CD14-positive monocyte (primary cell): ENCODE results near the gene FARP2. TPM values are rescaled to one million over a fixed set of nuclear protein-coding genes. Genes with fewer than 3 reads are reported as not detected.

Source experiments
- DNase-seq, 3 donors: peaks; one replicate each; pipeline ENCODE4 v3.0.0-alpha.2; 2011 to 2022
- H2AFZ ChIP-seq: 2 replicates; pipeline ENCODE4 v1.6.0; 2012; ENCODE audit warnings: mild to moderate bottlenecking, low read depth, low read length, inconsistent platforms; ENCODE audit not compliant: insufficient read depth, poor library complexity, severe bottlenecking
- H3K27ac ChIP-seq, 2 donors: 1 replicate in 1 of 2; 2 replicates in 1 of 2; pipeline ENCODE4 v1.5.1; 2012 to 2013; ENCODE audit warnings: low read length in 2 of 2, control low read depth in 1 of 2, inconsistent platforms in 1 of 2, low read depth in 1 of 2, mild to moderate bottlenecking in 1 of 2
- H3K27me3 ChIP-seq, 2 donors: one replicate each; pipeline versions ENCODE4 v1.6.0 to v1.6.1; 2011 to 2013; ENCODE audit warnings: low read length in 2 of 2; ENCODE audit not compliant: control insufficient read depth in 2 of 2, insufficient read depth in 2 of 2
- H3K36me3 ChIP-seq, 2 donors: replicated peaks in 1 of 2; 1 replicate in 1 of 2; 2 replicates in 1 of 2; pipeline versions ENCODE4 v1.5.1 to v1.6.1; 2012 to 2013; ENCODE audit warnings: low read length in 2 of 2, control low read depth in 1 of 2, inconsistent platforms in 1 of 2, mild to moderate bottlenecking in 1 of 2; ENCODE audit not compliant: insufficient read depth in 2 of 2, control insufficient read depth in 1 of 2
- H3K4me1 ChIP-seq, 2 donors: 1 replicate in 1 of 2; 2 replicates in 1 of 2; pipeline versions ENCODE4 v1.5.1 to v1.6.1; 2012 to 2013; ENCODE audit warnings: low read length in 2 of 2, control low read depth in 1 of 2, inconsistent platforms in 1 of 2, mild to moderate bottlenecking in 1 of 2, moderate library complexity in 1 of 2; ENCODE audit not compliant: insufficient read depth in 2 of 2, control insufficient read depth in 1 of 2
- H3K4me2 ChIP-seq: replicated peaks from 2 replicates; pipeline ENCODE3; 2012; ENCODE audit warnings: low read length, moderate library complexity, mild to moderate bottlenecking; ENCODE audit not compliant: poor library complexity, severe bottlenecking; ENCODE audit errors: extremely low read depth
- H3K4me3 ChIP-seq, 3 experiments: fragments of 200-600 bp in 1 of 3; sonication (generic) in 1 of 3; replicated peaks in 1 of 3; 1 replicate in 2 of 3; 2 replicates in 1 of 3; pipeline ENCODE4 v1.5.1; 2011 to 2013; ENCODE audit warnings: low read length in 3 of 3, mild to moderate bottlenecking in 3 of 3, control low read depth in 2 of 3, low read depth in 2 of 3, inconsistent platforms in 1 of 3, moderate library complexity in 1 of 3
- H3K79me2 ChIP-seq: 2 replicates; pipeline ENCODE4 v1.6.0; 2012; ENCODE audit warnings: mild to moderate bottlenecking, control low read depth, inconsistent platforms, low read length, moderate library complexity; ENCODE audit not compliant: insufficient read depth
- H3K9ac ChIP-seq: 2 replicates; pipeline ENCODE4 v1.6.0; 2017; ENCODE audit warnings: low read length, mild to moderate bottlenecking; ENCODE audit not compliant: insufficient read depth, poor library complexity, severe bottlenecking
- H3K9me3 ChIP-seq, 2 donors: replicated peaks in 1 of 2; 1 replicate in 1 of 2; 2 replicates in 1 of 2; pipeline versions ENCODE4 v1.5.1 to v1.6.1; 2012 to 2013; ENCODE audit warnings: low read length in 2 of 2, control low read depth in 1 of 2; ENCODE audit not compliant: control insufficient read depth in 1 of 2, insufficient read depth in 1 of 2
- H4K20me1 ChIP-seq: 2 replicates; pipeline ENCODE4 v1.6.0; 2012; ENCODE audit warnings: mild to moderate bottlenecking, low read length, control low read depth, moderate library complexity; ENCODE audit not compliant: insufficient read depth
- H3K27ac Mint-ChIP-seq, 7 donors: one replicate each; pipeline ENCODE4 v1.8.0; 2020; ENCODE audit warnings: mild to moderate bottlenecking in 7 of 7, mixed read lengths in 7 of 7, moderate library complexity in 6 of 7, inconsistent platforms in 2 of 7
- H3K27me3 Mint-ChIP-seq, 3 donors: one replicate each; pipeline ENCODE4 v1.8.0; 2021 to 2022; ENCODE audit warnings: low read depth in 3 of 3, mild to moderate bottlenecking in 3 of 3, mixed read lengths in 3 of 3, moderate library complexity in 3 of 3, inconsistent platforms in 1 of 3
- H3K36me3 Mint-ChIP-seq, 2 donors: one replicate each; pipeline ENCODE4 v1.8.0; 2020; ENCODE audit warnings: mixed read lengths in 2 of 2, inconsistent platforms in 1 of 2, mild to moderate bottlenecking in 1 of 2
- H3K4me1 Mint-ChIP-seq: one replicate; pipeline ENCODE4 v1.8.0; 2020; ENCODE audit warnings: mild to moderate bottlenecking, mixed read lengths
- H3K4me3 Mint-ChIP-seq, 2 donors: one replicate each; pipeline ENCODE4 v1.8.0; 2020; ENCODE audit warnings: mild to moderate bottlenecking in 2 of 2, mixed read lengths in 2 of 2, moderate library complexity in 1 of 2
- H3K9me3 Mint-ChIP-seq, 7 donors: one replicate each; pipeline ENCODE4 v1.8.0; 2020 to 2022; ENCODE audit warnings: mixed read lengths in 7 of 7, mild to moderate bottlenecking in 6 of 7, moderate library complexity in 6 of 7, inconsistent platforms in 2 of 7
- WGBS: methylation state at CpG from one replicate; pipeline ENCODE4 v1.1.5; 2013; ENCODE audit warnings: missing lambda C conversion rate; ENCODE audit not compliant: insufficient coverage; 5-methylcytosine and 5-hydroxymethylcytosine counted together
- intact Hi-C, 2 donors: fragments of 100-400 bp; cut with micrococcal nuclease; formaldehyde crosslinking; loops; one replicate each; pipeline versions ENCODE4 v1.15.0 to v1.15.1; 2023
- polyA plus RNA-seq, 3 donors: library from polyadenylated mRNA; depleted of rRNA in 1 of 3; unstranded in 2 of 3; stranded (reverse) in 1 of 3; fragments of 300-500 nt in 2 of 3; fragments of >200 nt in 1 of 3; fragmentation: Illumina TruSeq in 2 of 3; gene quantifications; 1 replicate in 2 of 3; 2 replicates in 1 of 3; pipeline ENCODE4 v1.2.3, GENCODE V29; 2012 to 2021
- TF ChIP-seq, protein P1 (sequence below): fragments of 200-600 bp; IDR thresholded peaks from one replicate; pipeline ENCODE4 v1.8.0; 2022; ENCODE audit warnings: antibody characterized with exemption, mild to moderate bottlenecking

The FARP2 gene
- polyA plus RNA-seq, 3 donors, result 6.7 to 8.5 (median 7.3) TPM

DNA sequence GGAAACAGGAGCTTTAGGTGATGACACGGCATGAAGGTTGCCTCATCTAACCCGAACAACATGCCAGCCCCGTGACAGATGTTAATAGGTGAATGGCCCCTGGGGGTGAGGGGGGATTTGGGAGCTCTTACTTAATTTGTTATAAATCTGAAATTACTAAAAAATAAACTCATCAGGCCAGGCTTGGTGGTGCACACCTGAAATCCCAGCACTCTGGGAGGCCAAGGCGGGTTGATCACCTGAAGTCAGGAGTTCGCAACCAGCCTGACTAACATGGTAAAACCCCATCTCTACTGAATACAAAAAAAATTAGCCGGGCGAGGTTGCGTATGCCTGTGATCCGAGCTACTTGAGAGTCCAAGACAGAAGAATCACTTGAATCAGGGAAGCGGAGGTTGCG, 146.2 kb downstream of the FARP2 start:
- peaks cover 49% of the 10 kb centered on the region for H4K20me1 ChIP-seq
- TF ChIP-seq, protein P1, sequence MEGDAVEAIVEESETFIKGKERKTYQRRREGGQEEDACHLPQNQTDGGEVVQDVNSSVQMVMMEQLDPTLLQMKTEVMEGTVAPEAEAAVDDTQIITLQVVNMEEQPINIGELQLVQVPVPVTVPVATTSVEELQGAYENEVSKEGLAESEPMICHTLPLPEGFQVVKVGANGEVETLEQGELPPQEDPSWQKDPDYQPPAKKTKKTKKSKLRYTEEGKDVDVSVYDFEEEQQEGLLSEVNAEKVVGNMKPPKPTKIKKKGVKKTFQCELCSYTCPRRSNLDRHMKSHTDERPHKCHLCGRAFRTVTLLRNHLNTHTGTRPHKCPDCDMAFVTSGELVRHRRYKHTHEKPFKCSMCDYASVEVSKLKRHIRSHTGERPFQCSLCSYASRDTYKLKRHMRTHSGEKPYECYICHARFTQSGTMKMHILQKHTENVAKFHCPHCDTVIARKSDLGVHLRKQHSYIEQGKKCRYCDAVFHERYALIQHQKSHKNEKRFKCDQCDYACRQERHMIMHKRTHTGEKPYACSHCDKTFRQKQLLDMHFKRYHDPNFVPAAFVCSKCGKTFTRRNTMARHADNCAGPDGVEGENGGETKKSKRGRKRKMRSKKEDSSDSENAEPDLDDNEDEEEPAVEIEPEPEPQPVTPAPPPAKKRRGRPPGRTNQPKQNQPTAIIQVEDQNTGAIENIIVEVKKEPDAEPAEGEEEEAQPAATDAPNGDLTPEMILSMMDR, result no peak
- intact Hi-C loops, result no loop called here
- Mint-ChIP-seq H3K36me3 (peaks cover 17 to 68% of the 10 kb centered on the region in 2 donors), H3K4me3 (no peak overlapping the region), H3K27me3 (peaks cover 2 to 6% (median 5%) of the 10 kb centered on the region in 3 donors), H3K27ac (peak overlapping the region in 1 of 7 donors; percentile 58), H3K4me1 (peaks cover 7% of the 10 kb centered on the region), H3K9me3 (peaks cover 0 to 2% (median 0%) of the 10 kb centered on the region in 7 donors)
- H3K4me1 ChIP-seq, result peaks cover 3% of the 10 kb centered on the region in 2 donors
- WGBS, result 90% methylated on average over 8 of the region's 11 CpGs
- no peak for DNase-seq
- no peak overlapping the region for H3K9ac ChIP-seq
- peaks cover 17 to 41% of the 10 kb centered on the region in 2 donors for H3K36me3 ChIP-seq
- H3K79me2 ChIP-seq, result peaks cover 14% of the 10 kb centered on the region
- H3K4me2 ChIP-seq, result no peak overlapping the region
- peaks cover 0 to 2% of the 10 kb centered on the region in 2 donors for H3K27me3 ChIP-seq
- H2AFZ ChIP-seq, result no peak overlapping the region
- H3K4me3 ChIP-seq, result no peak overlapping the region
- H3K27ac ChIP-seq, result no peak overlapping the region
- no peaks in the 10 kb centered on the region for H3K9me3 ChIP-seq

DNA sequence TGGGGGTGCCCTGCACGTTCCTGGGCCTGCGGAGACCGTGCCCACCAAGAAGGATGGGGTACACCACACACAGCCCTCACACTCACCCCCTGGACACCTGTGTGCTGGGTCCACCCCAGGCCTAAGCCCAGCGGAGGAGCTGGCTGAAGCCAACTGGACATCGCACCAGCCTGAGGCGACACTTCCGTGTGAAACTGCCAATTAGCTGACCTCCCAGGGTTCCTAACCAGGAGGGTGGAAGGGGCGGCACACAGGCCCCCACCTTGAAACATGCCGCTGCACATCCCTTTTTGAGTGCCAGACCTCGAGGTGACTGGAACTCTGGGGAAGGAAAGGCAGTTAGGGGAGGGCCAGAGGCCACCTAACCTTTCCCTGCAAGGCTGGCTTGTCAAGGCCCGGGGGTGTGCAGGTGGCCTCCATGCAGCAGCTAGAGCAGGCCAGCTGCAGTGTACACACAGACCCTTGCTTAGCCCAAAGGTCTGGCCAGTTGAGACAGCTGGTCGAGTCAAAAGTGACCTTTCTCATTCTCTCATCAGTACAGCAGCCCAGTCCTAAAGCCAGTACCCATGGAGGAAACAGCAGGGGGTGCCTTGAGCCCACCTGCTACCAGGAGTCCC, 147.8 kb downstream of the FARP2 start:
- Histone ChIP-seq H3K27ac (no peak overlapping the region), H3K9me3 (no peaks in the 10 kb centered on the region), H3K27me3 (peaks cover 0 to 7% of the 10 kb centered on the region in 2 donors), H4K20me1 (peaks cover 55% of the 10 kb centered on the region), H3K4me2 (no peak overlapping the region), H3K9ac (no peak overlapping the region), H2AFZ (no peak overlapping the region), H3K4me3 (no peak overlapping the region), H3K4me1 (peaks cover 11 to 12% of the 10 kb centered on the region in 2 donors), H3K36me3 (peaks cover 12 to 27% of the 10 kb centered on the region in 2 donors), H3K79me2 (peaks cover 19% of the 10 kb centered on the region)
- TF ChIP-seq, protein P1, result no peak
- WGBS, result 94% methylated on average over 11 of the region's 12 CpGs
- H3K4me3 Mint-ChIP-seq, result no peak overlapping the region
- intact Hi-C loops, result no loop called here
- peaks cover 5 to 12% (median 11%) of the 10 kb centered on the region in 3 donors for H3K27me3 Mint-ChIP-seq
- DNase-seq, result no peak
- no peak overlapping the region for H3K27ac Mint-ChIP-seq
- H3K9me3 Mint-ChIP-seq, result peaks cover 0 to 2% (median 0%) of the 10 kb centered on the region in 7 donors
- H3K36me3 Mint-ChIP-seq, result peaks cover 13 to 59% of the 10 kb centered on the region in 2 donors
- peaks cover 13% of the 10 kb centered on the region for H3K4me1 Mint-ChIP-seq
